COLO668 (cell line): ENCODE measurements around the gene SLC25A34.

ENCODE experiments used
- DNase-seq: peaks from one replicate; lab custom pipeline; 2025; ENCODE audit not compliant: unreplicated experiment; lab: John Stamatoyannopoulos, UW

SLC25A34 gene

DNA sequence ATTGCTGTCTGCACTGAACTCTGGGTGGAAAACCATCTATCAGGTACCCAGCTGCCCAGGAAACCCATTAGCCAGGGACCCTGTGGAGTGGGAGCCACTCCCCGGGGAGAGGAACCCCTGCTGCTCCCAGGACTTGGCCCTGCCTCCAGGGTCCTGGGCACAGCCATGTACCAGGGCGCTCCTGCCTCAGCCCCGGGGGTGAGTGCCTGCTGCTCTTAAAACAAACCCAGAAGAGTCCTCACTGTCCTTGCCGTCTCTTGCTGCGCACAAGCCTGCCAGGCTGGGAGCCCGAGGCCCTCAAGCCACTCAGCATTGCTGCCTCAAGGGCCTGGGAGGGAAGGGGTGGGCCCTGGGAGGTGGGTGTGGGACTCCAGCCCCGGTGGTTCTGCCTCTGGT, 3.4 kb upstream of the SLC25A34 start:
- no peak for DNase-seq

DNA sequence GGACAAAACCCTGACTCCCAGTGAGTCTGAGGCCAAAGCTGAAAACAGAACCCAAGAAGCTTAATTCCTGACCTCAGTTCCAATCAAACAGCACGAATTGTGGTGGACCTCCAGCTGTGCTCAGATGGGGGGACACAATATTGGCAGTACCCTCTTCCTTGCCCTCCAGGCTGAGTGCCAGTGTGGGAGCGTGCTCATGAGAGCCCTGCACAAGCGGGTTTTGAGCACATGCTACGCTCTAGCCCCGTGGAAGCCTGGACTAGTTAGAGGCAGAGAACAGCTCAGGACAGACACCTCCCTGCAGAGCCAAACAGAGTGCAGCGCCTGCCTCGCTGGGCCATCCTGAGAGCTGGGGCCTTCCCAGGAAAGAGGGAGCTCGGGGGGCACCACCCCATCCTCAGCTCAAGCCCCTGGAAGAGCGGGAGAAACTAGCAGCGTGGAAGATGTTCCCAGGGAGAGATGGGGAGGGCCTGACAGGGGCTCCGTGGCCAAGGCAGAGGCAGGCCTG, 2.8 kb upstream of the SLC25A34 start:
- DNase-seq: no peak

- no peak for DNase-seq
Observed at GRCh38 chr1:15733726-15734226, 2.3 kb upstream of the SLC25A34 start.

DNA sequence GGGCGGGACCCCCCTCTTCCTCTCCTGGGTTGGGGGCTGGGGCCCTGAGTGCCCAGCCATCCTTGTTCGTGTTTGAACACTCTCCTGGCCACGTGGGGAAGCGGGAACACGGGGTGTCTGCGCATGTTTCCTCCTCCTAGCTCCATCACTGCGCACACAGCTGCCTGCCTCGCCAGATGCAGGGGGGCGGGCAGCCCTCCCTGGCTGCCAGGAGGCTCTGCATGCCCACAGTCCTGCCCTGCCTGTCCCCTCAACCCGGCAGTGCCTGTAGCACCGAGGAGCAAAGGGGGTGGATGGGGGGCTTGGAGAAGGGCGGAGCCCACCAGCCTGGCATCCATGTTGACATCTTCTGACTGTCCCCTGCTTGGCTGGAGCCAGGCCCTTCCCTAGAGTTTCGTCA, 1.8 kb upstream of the SLC25A34 start:
- no peak for DNase-seq

GRCh38 chr1:15734901-15735300, 1.2 kb upstream of the SLC25A34 start:
- DNase-seq: no peak

DNA sequence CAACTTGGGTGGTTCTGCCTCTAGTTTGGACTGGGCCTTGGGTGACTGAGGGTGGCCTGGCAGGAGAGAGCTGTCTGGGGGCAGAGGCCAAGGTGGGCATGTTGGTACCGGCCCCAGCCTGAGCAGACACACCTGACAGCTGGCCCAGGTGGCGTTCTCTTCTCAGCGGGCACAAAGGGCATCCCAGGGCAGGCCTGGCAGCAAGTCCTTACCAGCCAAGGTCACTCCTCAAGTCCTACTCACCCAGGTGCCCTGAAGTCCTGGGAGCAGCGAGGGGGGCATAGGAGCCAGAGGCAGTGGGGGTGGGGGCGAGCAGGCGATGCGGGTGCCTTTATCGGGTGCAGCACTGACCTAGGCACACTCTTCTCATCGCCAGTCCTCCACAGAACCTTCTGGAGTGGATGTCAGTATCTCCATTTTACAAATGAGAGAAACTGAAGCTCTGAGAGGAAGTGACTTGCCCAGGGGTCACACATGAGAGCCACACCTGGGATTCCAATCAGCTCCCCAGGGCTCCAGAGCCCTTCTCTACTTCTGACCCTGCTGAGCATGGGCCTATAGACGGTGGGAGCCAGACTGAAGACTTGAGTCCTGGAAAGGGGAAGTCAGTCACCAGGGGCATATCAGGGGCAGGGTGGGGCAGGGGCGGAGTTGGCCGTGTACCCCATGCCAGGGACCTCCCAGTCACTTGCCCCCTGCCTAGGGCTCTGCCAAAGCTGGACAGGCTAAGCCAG, 587 bp upstream of the SLC25A34 start:
- DNase-seq: no peak

DNA sequence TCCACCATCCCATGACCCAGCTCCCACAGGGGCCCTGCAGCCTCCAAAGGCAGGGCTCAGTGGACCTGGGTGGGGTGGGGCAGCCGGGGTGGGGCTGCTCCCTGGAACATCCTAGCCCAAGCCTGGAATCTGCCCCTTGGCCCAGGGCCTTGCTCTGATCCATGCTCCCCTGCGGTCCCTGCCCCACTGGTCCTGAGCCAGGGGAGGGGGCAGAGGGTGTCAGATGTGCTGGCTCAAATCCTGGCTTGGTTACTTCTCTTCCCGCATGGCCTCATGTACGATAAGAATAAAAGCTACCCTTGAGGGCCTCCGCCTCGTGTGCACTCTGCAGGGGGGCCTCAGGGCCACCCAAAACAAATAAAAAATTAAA, 819 bp downstream of the SLC25A34 start:
- DNase-seq: no peak

DNA sequence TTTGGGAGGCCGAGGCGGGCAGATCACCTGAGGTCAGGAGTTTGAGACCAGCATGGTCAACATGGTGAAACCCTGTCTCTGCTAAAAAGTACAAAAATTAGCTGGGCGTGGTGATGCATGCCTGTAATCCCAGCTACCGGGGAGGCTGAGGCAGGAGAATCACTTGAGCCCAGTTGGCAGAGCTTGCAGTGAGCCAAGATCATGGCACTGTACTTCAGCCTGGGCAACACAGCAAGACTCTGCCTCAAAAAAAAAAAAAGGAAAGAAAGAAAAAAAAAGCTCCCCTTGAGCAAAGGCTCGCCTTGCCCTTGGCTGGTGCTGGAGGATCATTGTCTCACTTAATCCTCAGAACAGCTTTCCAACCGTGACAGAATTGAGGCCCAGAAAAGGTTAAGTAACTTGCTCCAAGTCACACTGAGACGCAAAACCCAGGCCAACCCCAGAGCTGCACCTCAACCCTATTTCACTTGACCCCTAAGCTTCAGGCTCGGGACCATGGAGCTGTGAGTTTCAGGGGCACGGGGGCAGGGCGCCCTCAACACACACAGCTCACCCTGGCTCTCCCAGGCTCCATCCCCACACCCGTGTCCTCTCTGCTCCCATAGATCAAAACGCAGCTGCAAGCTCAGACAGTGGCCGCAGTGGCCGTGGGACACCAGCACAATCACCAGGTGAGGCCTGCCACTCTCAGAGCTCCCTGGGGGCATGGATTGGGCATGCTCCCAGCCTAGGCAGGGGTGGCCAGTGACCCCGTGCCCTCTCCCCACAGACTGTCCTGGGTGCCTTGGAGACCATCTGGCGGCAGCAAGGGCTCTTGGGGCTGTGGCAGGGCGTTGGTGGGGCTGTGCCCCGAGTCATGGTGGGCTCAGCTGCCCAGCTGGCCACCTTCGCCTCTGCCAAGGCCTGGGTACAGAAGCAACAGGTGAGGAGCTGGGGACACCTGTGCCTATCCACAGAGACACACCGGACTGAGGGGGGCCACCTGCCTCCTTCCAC, 1.6 kb downstream of the SLC25A34 start:
- DNase-seq: no peak

GRCh38 chr1:15738416-15739113, 2.5 kb downstream of the SLC25A34 start:
- peak; percentile 63 for DNase-seq

GRCh38 chr1:15739259-15739658, 3.2 kb downstream of the SLC25A34 start:
- DNase-seq: no peak

- peak; percentile 36 for DNase-seq
Observed at GRCh38 chr1:15739745-15740144, 3.7 kb downstream of the SLC25A34 start.

DNA sequence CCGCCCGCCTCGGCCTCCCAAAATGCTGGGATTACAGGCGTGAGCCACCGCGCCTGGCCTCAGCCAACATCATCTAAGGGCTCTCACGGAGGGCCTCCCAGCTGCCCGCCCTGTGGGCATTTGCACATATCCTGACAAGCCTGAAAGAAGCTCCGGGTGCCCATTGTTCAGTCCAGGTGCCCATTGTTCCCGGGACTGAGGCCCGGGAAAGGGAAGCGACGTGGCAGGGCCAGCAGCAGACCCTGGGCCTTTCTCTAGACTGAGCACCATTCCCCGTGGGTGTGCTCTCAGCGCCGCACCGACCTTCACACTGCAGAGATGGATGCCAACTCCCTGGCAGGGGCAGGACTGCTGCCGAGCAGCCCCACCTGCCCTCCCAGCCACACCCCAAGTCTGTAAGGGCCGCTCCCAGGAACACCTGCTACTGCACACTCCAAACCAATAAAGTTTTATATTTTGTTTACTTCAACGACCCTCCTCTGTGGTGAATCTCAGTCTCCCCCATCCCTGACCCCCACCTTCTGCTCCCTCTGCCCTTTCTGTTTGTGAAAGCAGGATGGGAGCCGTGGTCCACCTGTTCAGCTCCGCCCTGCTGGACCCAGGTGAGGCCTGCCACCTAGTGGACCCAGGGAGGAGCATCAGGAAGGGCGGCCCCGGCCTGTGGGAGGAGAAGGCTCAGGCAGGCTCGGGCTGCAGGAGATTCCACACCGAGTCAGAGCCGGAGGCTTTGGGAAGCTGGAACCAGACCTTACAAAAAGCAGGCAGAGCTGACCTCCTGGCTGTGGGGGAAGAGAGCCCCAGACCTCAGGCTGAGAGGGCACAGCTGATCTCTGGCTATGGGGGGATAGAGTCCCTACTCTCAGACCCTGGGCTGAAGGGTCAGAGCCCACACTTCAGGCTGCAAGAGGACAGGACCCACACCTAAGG, 5.1 kb downstream of the SLC25A34 start:
- peak; percentile 98 for DNase-seq

DNA sequence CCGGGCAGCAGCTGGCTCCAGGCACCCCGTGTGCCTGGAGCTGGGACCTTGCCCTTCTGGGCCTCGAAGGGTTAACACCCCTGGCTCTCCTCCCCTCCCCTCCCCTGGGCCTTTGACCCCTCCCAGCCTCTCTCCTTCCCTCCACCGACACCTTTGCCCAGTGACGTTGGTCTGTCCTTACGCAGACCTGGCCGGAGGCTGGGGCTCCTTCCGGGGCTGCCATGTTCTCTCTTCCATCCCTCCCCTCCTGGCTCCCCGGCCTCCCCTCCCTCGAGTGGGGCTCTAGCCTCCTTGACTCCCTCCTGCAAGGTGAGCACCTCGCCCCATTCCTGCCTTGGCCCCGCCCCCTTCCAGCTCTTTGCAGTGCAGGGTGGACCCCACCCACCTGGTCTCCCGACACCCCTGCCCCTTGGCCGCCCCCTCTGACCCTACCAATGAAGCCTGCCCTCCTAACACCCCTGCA, 6.3 kb downstream of the SLC25A34 start, which contains the start of gene TMEM82:
TSS of gene TMEM82 (plus strand) at position 161 of the 463 bp plus-strand sequence. CDS start at position 222, 61 bp downstream.
- no peak for DNase-seq

GRCh38 chr1:15744122-15744679, 8.1 kb downstream of the SLC25A34 start:
- no peak for DNase-seq

- DNase-seq: no peak
Observed at GRCh38 chr1:15747378-15747777, 11.3 kb downstream of the SLC25A34 start.

GRCh38 chr1:15748264-15748663, 12.2 kb downstream of the SLC25A34 start:
- DNase-seq: no peak

- no peak for DNase-seq
Observed at GRCh38 chr1:15748690-15749398, 12.8 kb downstream of the SLC25A34 start.

DNA sequence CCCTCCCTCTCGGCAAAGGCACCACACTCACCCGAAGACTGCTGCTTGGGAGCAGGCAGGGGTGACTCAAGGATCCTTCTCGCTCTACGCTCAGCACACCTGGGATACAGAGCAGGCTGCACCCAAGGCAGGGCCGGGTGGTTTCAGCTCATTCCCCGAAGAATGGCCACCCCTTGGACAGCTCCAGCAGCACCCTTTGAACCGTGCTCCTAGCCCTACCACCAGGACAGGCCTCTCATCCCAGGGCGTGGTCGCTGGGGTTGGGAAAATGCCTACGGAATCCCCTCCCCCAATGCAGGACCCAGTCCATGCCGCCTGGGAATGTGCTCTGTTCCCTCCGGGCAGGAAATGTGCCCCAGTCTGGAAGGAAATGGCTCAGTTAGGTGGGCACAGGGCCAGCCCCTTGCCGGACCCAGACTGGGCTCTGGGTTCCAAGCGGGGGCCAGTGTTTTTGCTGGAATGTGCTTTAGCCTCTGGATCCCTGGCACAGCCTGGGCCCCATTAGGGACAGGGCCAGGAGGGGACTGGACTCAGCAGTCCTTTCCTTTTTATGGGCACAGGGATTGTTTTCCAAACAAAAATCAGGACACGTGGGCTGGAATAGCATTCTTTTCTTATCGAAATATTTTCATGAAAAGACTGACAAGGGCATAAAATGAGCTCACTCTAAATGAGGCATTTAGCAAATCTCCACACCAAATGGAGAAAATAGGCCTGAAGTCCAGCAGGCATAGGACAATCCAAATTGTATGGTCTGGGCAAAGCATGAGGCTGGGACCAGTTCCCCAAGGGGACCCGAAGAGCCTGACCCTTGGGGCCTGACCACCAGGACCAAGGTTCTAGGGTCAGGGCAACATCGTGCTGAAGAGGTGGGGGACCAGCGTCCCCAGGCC, 13.6 kb downstream of the SLC25A34 start:
- no peak for DNase-seq
